ENCODE measurements around the gene SELENON. TPM values are rescaled to one million over a fixed set of nuclear protein-coding genes. Genes with fewer than 3 reads are reported as not detected.

Gene SELENON
- total and polyA plus RNA-seq, 3 donors from 2014 or later, result 17.2 to 30.7 (median 29.8) TPM

GRCh38 chr1:25786887-25787759 lies 12.9 kb upstream of the SELENON start:
- DNase-seq, result no peak
- Histone ChIP-seq H3K4me1 (no peaks in the 10 kb centered on the region), H3K27ac (no peak overlapping the region), H3K9me3 (no peaks in the 10 kb centered on the region), H3K27me3 (no peaks in the 10 kb centered on the region), H3K36me3 (ENCODE audit: low read depth, missing control alignments) (no peaks in the 10 kb centered on the region), H3K4me3 (no peak overlapping the region)
- no peak for TF ChIP-seq POLR2A (IDR thresholded peaks at IDR 0.05)
- no peak for TF ChIP-seq CTCF (IDR thresholded peaks at IDR 0.05)
- 73 to 82% methylated on average over 11 of the region's 11 CpGs for WGBS, 2 donors
- intact Hi-C loops (cut with DNase I; ENCODE audit: low total_unique reads), result loop anchor here (10.0 kb wide), 1 partner anchor 262 kb away; no protein-coding TSS in a partner anchor

GRCh38 chr1:25787760-25788166 lies 12.2 kb upstream of the SELENON start:
- DNase-seq, result no peak
- Histone ChIP-seq H3K9me3 (no peaks in the 10 kb centered on the region), H3K36me3 (ENCODE audit: low read depth, missing control alignments) (no peaks in the 10 kb centered on the region), H3K27me3 (no peaks in the 10 kb centered on the region), H3K27ac (no peak overlapping the region), H3K4me1 (no peaks in the 10 kb centered on the region), H3K4me3 (no peak overlapping the region)
- intact Hi-C loops (cut with DNase I; ENCODE audit: low total_unique reads), result loop anchor here (10.0 kb wide), 1 partner anchor 263 kb away; no protein-coding TSS in a partner anchor
- TF ChIP-seq CTCF (IDR thresholded peaks at IDR 0.05) (no peak), POLR2A (IDR thresholded peaks at IDR 0.05) (no peak)
- WGBS, 2 donors, result 91 to 93% methylated on average over 5 of the region's 5 CpGs

- Histone ChIP-seq H3K27ac (no peak overlapping the region), H3K36me3 (ENCODE audit: low read depth, missing control alignments) (no peaks in the 10 kb centered on the region), H3K4me1 (no peaks in the 10 kb centered on the region), H3K4me3 (no peak overlapping the region), H3K27me3 (no peaks in the 10 kb centered on the region), H3K9me3 (no peaks in the 10 kb centered on the region)
- WGBS, 2 donors, result 87 to 91% methylated on average over 6 of the region's 6 CpGs
- DNase-seq, result no peak
- TF ChIP-seq POLR2A (IDR thresholded peaks at IDR 0.05) (no peak), CTCF (IDR thresholded peaks at IDR 0.05) (no peak)
- intact Hi-C loops (cut with DNase I; ENCODE audit: low total_unique reads), result no loop called here
Measured at GRCh38 chr1:25790472-25790871, 9.5 kb upstream of the SELENON start.

GRCh38 chr1:25792115-25792514 lies 7.9 kb upstream of the SELENON start:
- intact Hi-C loops (cut with DNase I; ENCODE audit: low total_unique reads), result no loop called here
- WGBS, 2 donors, result 66 to 69% methylated on average over 4 of the region's 4 CpGs
- Histone ChIP-seq H3K4me3 (no peak overlapping the region), H3K4me1 (no peaks in the 10 kb centered on the region), H3K36me3 (ENCODE audit: low read depth, missing control alignments) (no peaks in the 10 kb centered on the region), H3K27ac (no peak overlapping the region), H3K27me3 (no peaks in the 10 kb centered on the region), H3K9me3 (no peaks in the 10 kb centered on the region)
- no peak for DNase-seq
- TF ChIP-seq CTCF (IDR thresholded peaks at IDR 0.05) (no peak), POLR2A (IDR thresholded peaks at IDR 0.05) (no peak)
